ENCODE measurements around the gene DAG1. TPM values are rescaled to one million over a fixed set of nuclear protein-coding genes. Genes with fewer than 3 reads are reported as not detected.

DAG1 gene
- total RNA-seq, 1 experiment from 2014 or later = 93.0 TPM

GRCh38 chr3:49552087-49552486 lies 82.0 kb downstream of the DAG1 start:
- Histone ChIP-seq H3K4me2 (ENCODE audit: insufficient read depth, insufficient read length, low read length) (no peak overlapping the region), H4K91ac (ENCODE audit: insufficient read length, low read depth, low read length) (no peak overlapping the region), H4K8ac (replicated peaks; ENCODE audit: insufficient read length, low read depth, low read length) (no peak overlapping the region), H2BK20ac (ENCODE audit: low read depth, low read length, poor library complexity, severe bottlenecking) (no peak overlapping the region), H3K23me2 (ENCODE audit: insufficient read length, low read depth, low read length, poor library complexity, severe bottlenecking) (peaks cover 13% of the 10 kb centered on the region), H2AFZ (ENCODE audit: low read length) (no peak overlapping the region), H3K23ac (ENCODE audit: insufficient read length, low read depth, low read length) (no peak overlapping the region), H4K20me1 (ENCODE audit: control insufficient read depth, insufficient read depth, insufficient read length) (no peaks in the 10 kb centered on the region), H3K18ac (ENCODE audit: insufficient read length, low read depth, low read length) (no peak overlapping the region), H3K9ac (ENCODE audit: extremely low read depth, insufficient read length, low read length) (no peak overlapping the region), H3K4me1 (ENCODE audit: insufficient read depth, low read length) (peaks cover 6% of the 10 kb centered on the region; the same call in 1 of the 2 replicates), H3K27ac (ENCODE audit: insufficient read length, low read depth, low read length) (no peak overlapping the region), H3K4ac (ENCODE audit: low read depth, low read length) (no peak overlapping the region), H3K27me3 (ENCODE audit: insufficient read depth, low read length) (no peaks in the 10 kb centered on the region), H2AK5ac (ENCODE audit: insufficient read length, low read length) (no peak overlapping the region), H4K5ac (ENCODE audit: insufficient read length, low read depth, low read length) (no peak overlapping the region), H2BK12ac (ENCODE audit: insufficient read length, low read depth, low read length) (no peak overlapping the region), H3K79me1 (ENCODE audit: insufficient read depth, low read depth, low read length, poor library complexity, severe bottlenecking) (no peaks in the 10 kb centered on the region), H3K9me3 (ENCODE audit: control insufficient read depth, low read depth, low read length) (no peaks in the 10 kb centered on the region), H3K79me2 (ENCODE audit: insufficient read depth, low read length) (no peaks in the 10 kb centered on the region), H3K56ac (ENCODE audit: insufficient read length, low read depth, low read length) (no peak overlapping the region), H2BK15ac (ENCODE audit: low read depth, low read length) (no peak overlapping the region), H3T11ph (ENCODE audit: low read length) (no peak overlapping the region), H2BK120ac (ENCODE audit: low read depth, low read length, poor library complexity, severe bottlenecking) (no peak overlapping the region), H2BK5ac (ENCODE audit: insufficient read length, low read length) (no peak overlapping the region), H3K14ac (ENCODE audit: insufficient read depth, low read length) (no peak overlapping the region)
- H3K4me1 Mint-ChIP-seq = peaks cover 18 to 21% of the 10 kb centered on the region in 2 experiments
- no peaks in the 10 kb centered on the region; a peak in 2 of 7 replicates for H3K36me3 Mint-ChIP-seq (ENCODE audit: insufficient read depth in 1 of 3, low read depth in 3 of 3)
- peak overlapping the region in 1 of 3 experiments; percentile 47; a peak in 1 of 7 replicates for H3K27ac Mint-ChIP-seq
- no peak overlapping the region for H3K4me3 Mint-ChIP-seq
- TF ChIP-seq CTCF (conservative IDR thresholded peaks at IDR 0.05) = no peak
- H3K9me3 Mint-ChIP-seq = no peaks in the 10 kb centered on the region
- DNase-seq = no peak
- H3K27me3 Mint-ChIP-seq (ENCODE audit: low read depth) = peaks cover 17% of the 10 kb centered on the region

Data from H9 (cell line).